ENCODE results near the gene TDP2.
"Not testable (repeated sequence)": the region's sequence is repeated elsewhere in the genome, so short reads cannot be mapped to it uniquely, and the experiment has no call there.

The TDP2 gene

DNA sequence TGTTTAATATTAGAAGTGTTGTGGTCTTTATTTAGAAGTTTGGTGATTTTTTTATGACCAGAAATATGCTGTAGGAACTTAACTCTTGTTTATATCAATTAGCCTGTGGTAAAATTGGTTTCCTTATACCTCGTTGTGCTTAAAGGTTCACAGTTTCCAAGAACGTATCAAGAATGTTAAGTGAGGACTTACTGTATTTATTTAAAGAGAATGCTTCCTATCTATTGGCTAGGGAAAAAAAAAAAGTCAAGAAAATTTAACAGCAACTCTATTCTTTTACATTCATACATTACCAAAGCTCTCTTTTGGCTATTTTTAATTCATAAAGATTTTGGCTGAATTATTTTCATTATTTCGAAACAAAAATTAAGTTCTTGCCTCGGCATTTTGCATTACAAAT is 22.3 kb downstream of the TDP2 start:
- DNase-seq: no peak

DNA sequence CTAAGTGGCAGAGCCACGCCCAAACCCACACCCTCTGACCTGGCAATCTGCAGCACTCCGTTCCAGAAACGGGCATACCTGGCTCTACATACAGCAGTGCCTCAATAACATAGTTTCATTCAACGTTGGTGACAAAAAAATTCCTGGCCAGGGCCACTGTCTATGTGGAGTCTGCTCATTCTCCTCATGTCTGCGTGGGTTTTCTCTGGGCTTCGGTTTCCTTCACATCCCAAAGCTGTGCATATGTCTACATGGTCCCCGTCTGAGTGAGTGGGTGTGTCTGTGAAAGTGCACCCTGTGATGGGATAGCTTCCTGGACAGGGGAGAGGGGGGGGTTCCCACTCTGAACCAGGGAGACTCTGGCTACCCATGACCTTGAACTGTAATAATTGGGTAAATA is 22.8 kb downstream of the TDP2 start:
- no peak for DNase-seq

DNA sequence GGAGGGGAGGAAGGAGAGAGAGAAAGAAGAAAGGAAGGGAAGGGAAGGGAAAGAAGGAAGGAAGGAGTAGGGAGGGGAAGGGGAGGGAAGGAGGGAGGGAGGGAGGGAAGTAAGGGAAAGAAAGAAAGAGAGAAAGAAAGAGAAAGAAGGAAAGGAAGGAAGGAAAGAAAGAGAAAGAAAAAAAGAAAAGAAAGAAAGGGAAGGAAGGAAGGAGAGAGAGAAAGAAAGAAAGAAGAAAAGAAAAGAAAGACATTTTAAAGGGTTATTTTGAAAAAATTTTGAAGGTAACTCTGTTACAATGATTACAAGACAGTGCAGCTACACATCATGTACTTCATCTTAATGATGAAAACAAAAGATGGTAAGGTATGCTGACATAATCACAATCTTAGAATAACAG is 24.6 kb downstream of the TDP2 start:
- no peak for DNase-seq

DNA sequence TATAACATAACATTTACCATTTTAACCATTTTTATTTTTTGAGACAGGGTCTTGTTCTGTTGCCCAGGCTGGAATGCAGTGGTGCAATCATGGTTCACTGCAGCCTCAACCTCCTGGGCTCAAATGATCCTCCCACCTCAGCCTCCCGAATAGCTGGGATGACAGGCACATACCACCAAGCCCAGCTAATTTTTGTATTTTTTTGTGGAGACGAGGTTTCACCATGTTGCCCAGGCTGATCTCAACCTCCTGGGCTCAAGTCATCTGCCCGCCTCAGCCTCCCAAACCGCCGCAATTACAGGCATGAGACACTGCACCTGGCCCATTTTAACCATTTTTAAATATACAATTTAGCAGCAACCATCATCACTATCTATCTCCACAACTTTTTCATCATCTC is 26.1 kb downstream of the TDP2 start:
- not testable (repeated sequence) for DNase-seq

DNA sequence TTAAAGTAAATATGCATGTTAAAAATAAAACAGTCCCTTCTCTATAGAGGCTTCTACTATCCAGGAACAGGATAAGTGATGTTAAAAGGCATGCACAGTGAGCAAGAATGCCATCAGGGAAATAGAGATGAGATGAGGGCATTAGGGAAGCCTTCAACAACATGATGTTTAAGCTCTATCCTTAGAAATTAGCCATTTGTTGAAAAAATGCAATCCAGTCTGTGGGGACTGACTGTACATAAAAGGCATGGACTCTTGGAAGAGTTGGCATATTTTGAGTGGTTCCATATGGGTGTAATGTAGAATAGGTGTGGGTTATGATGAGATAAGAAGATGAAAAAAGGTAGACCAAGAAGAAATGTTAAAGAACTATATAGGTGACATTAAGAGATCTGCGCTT is 26.5 kb downstream of the TDP2 start:
- no peak for DNase-seq

DNA sequence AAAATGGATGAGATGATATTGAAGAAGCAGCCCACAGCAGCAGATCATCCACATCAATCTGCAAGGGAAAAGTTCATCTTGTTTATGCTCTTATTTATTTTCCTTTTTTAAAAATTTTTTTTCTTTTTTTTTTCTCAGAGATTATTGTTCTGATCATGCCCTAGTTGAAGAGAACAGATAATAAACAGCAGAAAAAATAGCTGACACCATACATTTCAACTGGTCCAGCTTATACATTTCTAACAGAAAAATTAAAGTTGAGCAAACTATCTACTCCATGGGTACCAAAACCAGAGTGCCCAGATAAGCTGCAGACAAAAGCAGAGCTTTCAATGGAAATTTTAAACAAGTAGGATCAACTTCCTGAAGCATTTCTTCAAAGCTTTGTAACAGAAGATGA is 30.0 kb downstream of the TDP2 start:
- no peak for DNase-seq

DNA sequence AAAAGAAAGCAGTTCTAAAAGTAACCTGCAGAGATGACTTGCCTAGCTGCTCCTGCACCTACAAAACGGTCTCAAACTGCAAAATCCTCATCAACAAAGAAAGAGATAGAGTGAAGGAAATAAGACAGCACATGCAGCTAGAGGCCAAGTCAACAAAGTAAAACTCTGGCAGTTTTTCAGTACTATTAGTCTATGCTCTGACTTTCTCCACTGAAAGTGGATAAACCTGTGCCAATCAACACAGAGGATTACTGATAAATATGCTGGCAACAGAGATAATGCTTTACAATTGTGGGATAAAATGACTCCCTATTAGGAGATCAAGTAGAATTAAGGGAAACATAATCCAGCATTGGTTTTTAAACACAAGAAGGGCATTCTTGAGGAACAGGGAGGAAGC is 34.1 kb downstream of the TDP2 start:
- no peak for DNase-seq

DNA sequence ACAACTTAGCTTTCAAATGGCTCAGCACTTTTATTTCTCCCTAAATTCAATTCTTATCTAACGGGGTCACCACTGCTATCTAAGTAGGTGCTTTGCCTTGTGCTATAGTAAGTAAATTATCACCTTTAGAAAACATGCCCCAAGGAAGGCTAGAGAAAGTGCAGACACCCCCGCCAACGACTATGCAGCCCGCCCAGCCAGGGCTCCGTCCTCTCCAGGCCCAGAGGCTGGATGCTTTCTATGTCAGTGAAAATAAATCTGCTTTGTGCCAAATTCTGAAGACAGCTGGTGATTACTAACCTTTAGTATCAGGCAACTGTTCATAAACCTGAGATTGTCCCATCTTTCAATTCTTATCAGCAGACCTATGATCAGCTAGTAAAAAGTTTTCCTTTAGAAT is 35.0 kb downstream of the TDP2 start:
- DNase-seq: no peak

DNA sequence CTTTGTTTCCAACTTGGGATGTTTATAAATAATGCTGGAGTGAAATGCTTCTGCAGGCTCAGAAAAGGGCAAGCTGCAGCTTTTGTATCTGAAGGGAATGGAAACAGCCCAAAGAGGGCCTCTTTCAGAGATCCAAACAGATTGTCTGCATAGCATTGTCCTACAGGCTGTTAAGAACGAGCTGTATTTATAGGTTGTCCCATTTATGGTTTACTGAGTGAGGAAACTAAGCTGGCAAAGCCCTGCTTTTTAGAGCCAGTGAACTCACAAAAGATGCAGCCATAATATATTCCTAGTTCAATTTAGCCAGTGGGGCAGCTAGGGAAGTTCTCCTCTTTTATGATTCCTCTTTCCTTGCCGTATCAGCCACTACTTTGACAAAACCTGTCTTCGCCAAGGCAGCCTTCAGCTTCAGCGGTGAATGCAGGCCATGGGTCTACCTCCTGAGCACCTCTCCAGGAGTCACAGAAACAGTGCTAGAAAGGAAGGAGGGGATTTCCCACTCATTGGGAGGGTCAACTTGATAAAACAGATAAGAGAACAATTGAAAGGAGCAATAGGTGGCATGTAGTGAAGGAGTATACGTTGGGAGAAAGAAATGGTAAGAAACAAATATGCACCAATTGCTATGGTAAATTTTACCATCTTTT is 35.7 kb downstream of the TDP2 start:
- no peak for DNase-seq

DNA sequence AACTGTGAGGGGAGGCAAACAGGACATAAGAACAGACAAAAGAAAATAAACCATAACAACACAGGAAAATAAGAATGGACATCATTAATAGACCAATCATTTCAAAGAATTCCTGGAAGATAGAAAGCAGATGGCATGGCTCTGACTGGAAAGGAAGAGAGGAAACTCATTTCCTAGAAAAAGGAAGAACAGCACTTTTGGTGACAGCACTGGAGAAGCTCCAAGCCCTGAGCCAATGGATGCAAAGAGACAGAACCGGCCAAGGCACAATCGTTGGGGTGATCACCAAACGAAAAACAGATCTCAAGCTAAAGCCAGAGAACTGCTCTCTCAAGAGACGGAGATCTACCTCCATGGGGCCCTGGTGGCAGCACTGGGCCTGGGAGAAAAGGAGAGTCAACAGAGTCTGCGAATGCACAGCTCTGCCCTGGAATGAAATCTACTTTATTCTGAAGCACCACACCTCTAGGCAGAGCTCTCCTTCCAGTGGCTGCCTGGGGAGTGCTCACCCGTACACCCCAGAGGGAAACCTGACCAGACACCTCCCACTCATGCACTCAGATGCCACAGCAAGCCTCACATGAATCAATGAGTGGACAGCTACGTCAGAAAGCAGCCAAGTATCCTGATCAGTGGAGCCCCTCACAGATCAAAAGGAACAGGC is 44.9 kb downstream of the TDP2 start:
- DNase-seq: no peak

DNA sequence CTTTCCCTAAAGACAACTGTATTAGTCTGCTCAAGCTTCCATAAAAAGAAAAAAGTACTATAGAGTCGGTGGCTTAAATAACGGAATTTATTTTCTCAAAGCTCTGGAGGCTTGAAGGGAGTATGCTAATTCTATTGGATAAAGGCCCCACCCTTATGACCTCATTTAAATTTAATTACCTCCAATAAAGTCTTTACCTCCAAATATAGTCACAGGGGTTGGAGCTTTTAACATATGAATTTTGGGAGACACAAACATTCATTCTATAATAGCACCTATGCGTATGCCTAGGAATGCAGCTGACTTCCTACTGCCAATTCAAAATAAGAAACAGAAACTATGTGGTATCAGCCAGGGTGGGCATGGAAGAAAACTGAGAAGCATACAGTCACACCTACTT is 46.1 kb downstream of the TDP2 start:
- DNase-seq: no peak

DNA sequence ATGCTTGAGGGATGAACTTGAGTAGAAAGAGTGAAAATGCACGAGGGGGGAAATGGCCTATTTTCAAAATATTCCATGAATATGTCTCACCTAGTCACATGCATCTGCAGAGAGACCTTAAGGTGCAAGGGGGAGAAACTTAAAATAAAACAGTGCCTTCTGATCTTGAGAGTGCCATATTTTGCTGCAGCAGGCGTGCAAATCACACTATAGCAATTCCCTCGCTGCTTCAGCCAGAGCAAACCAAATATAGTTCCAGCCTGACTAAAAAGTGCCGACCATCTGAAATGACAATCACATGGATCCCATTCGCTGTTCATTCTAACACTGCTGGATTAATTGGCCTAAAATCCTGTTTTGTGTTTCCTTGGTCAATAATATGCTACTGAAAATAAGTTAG is 47.0 kb downstream of the TDP2 start:
- no peak for DNase-seq

DNA sequence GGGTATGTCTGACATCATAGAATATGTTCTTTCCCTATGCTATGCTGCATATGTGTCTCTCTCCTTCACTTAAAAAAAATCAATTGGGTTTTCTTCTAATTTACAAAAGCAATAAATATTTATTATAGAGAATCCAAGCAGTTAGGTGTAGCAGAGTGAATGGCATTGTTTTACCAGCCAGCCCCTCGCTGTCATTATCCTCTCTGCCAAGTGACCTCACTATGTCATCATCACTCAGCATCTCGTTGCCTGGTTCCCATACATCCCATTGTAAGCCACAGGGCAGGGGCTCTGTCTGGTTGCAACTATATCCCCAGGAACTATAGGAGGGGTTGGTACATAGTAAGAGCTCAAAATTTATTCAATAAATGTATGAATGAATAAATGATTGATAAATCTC is 52.1 kb downstream of the TDP2 start:
- no peak for DNase-seq

DNA sequence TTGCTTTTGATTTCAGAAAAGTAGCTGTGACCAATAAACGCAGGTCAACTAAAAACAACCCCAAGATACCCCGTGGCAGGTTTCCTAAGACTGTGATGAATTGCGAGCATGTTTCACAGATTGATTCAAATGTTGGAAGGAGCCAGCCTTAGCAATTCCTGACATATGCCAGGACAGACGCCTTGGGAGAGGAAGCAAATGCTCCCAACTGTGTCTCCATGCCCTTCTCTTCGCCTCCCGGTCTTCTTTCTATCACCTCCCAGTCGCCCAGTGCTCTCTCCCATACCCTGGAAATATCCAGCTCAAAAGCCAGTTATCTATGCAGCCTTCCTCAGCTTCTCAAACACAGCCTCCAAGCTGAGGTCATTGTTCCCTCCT is 52.7 kb downstream of the TDP2 start:
- no peak for DNase-seq

DNA sequence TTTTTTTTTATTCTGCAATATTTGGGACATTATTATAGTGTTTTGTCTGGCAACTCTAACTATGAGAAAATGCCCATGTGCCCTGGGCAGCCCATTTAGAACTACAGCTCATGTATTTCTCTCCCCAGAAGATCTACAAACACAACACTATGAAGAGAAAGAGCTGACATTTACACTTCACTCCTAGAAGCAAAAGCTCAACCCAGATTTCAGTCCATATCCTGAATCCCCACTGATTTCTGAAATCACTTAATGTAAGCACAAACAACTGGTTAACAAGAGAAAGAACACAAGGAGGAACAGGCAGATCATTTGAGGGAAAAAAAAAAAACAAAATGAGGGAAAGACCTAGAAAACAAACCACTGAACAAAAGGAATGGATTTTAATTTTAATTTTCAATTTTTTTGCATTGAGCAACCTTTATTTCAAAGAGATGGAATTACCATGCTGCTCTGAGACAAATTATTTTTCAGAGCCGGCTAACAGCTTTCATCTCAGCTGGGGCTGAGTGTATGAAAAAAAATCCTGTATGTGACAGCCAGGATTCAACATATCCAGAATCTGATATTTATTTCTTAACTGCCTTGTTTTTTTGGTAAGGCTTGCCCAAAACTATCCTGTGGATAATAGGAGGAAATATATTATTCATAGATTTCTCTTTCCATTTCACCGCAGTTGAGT is 53.2 kb downstream of the TDP2 start:
- DNase-seq: no peak

DNA sequence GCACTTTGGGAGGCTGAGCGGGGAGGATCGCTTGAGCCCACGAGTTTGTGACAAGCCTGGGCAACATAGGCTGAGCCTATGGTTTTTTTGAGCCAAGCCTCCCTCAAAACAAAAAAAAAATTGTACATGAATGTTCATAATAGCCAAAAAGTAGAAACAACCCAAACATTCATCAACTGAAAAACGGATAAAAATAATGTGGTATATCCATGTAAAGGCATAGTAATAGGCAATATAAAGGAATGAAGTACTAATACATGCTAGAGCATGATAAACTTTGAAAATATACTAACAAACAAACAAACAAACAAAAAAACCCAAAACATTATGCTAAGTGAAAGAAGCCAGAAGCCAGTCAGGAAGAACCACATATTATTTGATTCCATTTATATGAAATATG is 56.0 kb downstream of the TDP2 start:
- no peak for DNase-seq

DNA sequence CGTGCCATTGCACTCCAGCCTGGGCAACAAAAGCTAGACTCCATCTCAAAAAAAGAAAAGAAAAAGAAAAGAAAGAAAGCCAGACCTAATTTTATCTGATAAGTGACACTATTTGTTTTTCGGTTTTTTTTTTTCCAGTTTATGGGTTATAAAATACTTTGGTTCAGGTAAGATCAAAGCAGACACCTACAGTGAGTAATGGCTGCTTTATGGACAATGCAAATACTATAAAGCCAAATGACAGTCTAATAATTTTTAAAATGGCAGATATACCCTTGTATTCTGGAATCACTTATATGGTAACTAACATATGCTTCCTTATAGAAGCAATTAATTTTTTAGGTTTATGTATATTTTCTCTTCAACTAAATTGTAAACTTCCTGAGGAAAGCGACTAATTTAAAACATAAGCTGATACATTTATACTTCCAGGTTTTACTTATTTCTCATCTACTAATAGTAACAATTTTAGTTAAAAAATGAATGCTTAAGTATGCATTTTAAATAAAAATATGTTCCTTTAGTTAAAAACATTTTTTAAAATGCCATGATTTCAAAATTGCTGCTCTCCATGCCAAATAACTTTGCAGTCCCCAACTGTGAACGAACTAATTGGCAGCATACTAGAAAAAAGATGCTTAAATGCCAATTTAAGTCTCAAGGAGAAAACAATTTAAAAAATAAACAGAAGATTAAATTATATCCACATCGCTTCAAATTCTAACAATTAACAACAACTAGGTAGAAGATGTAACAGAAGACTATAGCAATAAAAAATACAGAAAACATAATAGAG is 59.2 kb downstream of the TDP2 start:
- DNase-seq: no peak

DNA sequence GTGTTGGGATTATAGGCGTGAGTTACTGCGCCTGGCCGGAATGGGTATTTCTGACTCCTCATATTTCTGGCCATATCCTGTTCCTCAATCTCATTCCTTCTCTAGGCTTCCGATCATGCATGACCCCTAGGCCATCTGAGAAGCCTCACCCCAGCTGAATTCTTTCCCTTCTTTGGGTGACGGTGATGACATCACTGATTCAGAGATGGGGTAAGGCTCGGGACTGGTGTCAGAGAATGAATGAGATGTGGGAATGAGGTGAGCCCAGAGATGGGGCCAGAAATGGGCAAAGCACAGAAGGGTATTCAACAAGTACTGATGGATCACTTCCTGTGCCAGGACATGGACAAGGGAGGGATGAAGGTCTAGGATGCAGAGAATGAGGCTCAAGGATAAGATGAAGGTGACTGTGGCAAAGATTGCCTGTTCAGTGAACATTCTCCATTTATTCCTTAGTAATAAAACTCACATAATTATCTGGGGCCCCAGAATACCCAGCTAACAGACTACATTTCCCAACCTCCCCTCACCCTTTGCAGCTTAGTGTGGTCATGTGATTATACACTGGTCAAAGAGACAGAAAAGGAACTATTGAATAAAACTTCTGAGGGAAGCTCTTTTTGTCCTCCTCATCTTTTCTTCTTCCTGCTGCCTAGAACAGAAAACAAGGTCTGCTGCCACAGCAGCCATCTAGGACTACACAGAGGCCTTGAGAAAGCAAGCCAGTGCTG is 60.3 kb downstream of the TDP2 start:
- DNase-seq: no peak

DNA sequence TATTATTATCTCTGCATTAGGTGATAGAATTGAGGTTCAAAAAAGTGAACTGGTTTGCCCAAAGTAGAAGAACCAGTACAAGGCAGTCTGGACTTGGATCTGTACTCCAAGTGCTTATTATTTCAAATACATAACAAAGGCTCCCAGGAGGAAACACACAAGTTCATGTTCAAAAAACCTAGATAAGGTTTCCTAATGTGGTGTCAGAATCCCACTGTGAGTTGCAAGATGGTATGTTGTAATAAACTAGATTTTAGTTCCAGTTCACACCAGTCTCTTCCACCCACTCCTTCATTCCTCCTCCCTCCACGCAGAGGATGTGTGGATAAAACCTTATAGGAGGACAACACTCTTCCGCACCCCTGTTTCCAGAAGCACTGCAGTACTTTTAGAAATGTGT is 63.5 kb downstream of the TDP2 start:
- DNase-seq: no peak

DNA sequence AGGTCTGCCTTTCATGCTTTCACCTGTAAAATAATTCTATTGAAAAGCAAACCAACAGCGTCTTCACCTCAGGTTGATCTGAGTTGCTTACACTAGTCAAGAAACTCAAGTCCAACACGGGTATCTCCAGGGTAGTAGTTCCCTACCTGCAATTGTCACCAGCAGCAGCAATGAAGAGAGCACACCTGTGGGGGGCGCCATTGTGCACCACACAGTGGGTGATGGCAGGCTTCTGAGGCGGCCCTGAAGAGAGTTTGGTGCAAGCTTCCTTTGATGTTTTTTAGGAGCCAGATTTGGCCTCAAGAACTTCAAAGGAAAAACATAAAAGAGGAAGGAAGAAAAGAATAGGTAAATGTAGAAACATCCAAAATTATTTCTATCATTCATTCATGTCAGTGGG is 65.8 kb downstream of the TDP2 start:
- no peak for DNase-seq

All from SHP77 treated with DMSO at 0.1 percent for 48 hours (cell line).